SK-N-DZ (cell line): Measurements from ENCODE around the gene PDHB.
A peak's percentile ranks its signal among the peaks of the same experiment; 100 is the strongest.
"Not testable (repeated sequence)": the region's sequence is repeated elsewhere in the genome, so short reads cannot be mapped to it uniquely, and the experiment has no call there.

ENCODE experiments used
- DNase-seq: peaks from one replicate; pipeline ENCODE4 v3.0.0-alpha.2; 2015; ENCODE audit warnings: low spot score

The PDHB gene

GRCh38 chr3:58440996-58441355, 7.3 kb upstream of the PDHB start:
- not testable (repeated sequence) for DNase-seq

DNA sequence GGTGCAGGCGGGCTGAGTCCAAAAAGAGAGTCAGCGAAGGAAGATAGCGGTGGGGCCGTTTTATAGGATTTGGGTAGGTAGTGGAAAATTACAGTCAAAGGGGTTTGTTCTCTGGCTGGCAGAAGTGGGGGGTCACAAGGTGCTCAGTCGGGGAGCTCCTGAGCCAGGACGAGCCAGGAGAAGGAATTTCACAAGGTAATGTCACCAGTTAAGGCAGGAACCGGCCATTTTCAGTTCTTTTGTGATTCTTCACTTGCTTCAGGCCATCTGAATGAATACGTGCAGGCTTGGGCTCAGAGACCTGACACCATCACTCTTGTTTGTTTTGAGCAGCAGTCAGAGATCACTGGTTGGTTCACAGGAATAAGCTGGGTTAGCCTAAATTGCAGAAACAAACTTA, 3.6 kb upstream of the PDHB start:
- not testable (repeated sequence) for DNase-seq

- DNase-seq, result no peak
Observed at GRCh38 chr3:58434990-58435389, 1.4 kb upstream of the PDHB start.

DNA sequence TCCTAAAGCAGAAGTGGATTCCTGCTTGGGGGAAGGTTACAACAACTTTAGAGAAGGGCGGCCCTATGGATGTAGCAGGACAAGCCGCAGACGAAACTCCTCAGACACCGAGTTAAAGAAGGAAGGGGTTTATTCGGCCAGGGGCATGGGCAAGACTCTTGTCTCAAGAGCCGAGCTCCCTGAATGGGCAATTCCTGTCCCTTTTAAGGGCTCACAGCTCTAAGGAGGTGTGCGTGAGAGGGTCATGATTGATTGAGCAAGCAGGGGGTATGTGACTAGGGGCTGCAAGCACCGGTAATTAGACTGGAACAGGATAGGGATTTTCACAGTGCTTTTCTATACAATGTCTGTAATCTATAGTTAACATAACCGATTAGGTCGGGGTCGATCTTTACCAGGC, 879 bp upstream of the PDHB start:
- no peak for DNase-seq

- no peak for DNase-seq
Observed at GRCh38 chr3:58434168-58434504, 504 bp upstream of the PDHB start.

- no peak for DNase-seq
Observed at GRCh38 chr3:58432905-58433304, 727 bp downstream of the PDHB start.

GRCh38 chr3:58429657-58430056, 4.0 kb downstream of the PDHB start:
- no peak for DNase-seq

DNA sequence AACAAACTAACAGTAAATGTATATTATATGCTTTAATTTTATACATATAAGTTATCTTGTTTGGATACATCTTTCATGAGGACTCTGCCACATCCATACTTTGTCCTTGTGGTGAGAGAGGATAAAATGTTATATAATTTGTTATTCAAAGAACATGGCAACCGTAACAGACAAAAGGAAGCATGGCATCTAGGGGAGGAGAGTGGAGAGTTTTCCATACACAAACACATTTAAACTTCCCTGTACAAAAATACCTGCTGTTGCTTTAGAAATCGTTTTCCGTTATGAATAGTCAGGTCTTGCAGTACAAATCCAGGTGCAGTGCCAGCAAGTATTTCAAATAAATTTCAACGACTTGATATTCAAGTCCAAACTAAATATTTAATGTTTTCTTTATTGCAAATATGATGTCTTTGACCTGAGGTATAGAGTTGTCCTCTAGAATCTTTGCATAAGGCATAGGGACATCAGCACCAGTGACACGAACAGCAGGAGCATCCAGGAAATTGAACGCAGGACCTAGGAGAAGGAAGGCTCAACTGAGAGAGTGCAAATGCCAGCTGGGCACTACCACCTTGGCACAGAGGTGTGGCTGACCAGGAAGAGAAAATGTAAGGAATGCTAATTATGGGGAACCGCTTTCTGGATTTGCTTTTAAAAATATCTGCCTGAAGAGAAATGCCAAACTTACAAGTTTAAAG, 5.8 kb downstream of the PDHB start:
- DNase-seq, result no peak

GRCh38 chr3:58425782-58426181, 7.8 kb downstream of the PDHB start:
- DNase-seq, result no peak

GRCh38 chr3:58424613-58425012, 9.0 kb downstream of the PDHB start:
- DNase-seq, result no peak

DNA sequence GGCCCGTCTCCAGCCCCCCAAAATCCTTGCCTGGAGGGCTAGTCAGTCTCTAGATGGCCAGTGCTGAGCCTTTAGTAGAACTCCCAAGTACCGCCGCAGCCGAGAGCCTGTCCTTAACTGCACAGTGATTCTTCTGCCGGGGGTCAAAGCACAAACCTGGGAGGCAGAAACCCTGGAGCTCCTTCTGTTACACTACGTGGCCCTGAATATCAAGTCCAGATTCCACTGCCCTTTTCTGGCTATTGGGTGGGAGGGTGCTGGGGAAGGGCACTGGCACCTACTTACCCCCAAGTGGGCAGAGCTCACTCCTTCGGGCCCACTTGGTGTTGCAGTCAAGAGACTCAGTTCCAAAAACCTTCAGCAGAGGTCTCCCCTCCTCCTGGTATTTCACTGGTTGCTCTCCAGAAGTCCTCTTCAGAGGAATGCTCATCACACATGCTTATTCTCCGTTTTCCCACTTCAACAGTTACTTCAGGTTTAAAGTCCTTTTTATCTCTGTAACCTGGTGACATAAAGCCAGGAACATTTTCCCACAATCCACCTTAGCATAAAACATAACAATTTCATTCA, 10.8 kb downstream of the PDHB start:
- DNase-seq, result no peak

DNA sequence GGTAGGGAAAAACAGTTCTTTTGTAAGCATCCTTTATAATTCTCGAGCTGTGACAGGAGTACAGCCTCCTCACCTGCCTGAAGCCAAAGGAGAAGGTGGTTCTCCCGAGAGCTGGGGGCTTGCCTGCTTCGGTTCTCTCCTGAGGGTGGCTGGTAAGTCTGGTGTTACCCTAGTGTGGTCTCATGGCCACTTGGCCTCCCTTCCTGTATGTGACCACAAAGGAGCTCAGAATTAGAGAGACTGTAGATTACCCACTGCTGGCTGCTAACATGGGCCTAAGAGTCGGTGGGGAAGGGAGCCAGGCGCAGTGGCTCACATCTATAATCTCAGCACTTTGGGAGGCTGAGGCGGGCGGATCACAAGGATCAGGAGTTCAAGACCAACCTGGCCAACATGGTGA, 12.6 kb downstream of the PDHB start:
- DNase-seq, result no peak

- DNase-seq, result no peak
Observed at GRCh38 chr3:58419780-58420507, 13.7 kb downstream of the PDHB start.

DNA sequence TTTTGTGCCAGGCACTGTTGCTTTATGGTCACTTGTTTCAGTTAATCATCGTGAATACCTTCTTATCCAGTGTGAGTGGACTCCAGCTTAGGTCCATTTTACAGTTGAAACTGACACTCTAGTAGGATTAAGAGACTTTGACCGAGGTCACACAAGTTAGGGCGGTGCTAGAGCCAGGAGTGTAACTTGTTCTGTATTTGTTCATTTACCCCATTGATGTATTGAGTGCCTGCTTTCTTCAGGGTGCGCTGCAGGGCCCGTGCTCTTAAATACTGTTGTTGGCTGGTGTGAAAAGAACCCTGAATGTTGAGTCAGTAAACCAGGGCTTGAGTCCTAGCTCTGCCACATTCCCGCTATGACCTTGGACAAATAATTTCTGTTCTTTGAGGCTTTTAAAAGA, 15.4 kb downstream of the PDHB start:
- no peak for DNase-seq

DNA sequence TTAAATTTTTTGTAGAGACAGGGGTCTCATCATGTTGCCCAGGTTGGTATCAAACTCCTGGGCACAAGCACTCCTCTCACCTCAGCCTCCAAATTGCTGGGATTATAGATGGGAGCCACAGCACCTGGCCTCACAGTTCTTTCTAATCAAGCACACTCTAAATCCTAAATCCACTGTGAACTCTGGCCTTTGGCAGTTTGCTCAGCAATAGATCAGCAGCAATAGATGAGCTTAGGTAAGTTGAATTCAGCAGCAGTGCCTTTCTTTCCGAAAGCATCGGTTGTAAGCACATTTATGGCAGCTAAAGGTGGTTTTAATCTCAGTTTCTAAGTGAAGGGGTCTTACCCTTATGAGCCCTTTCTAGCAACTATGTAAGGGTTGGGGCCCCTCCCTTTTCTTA, 16.6 kb downstream of the PDHB start:
- no peak for DNase-seq

DNA sequence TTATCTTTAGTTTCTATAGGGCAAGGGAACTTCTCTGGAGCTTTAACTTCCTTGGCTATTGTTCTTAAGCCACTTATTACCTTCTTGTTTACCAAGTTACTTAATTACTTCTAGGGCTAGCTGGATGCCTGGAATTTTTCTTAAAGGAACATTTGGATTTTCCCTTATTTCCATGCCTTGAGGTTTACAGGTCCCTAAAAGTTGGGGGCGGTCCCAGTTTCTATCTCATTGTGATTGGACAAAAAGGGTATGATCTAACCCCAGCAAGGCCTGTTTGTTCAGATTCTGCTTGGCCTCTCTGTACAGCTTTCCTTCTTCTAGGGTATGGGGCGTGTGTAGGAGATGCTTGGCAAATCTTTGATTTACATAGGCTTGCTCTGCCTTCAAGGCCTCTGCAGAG, 17.4 kb downstream of the PDHB start:
- no peak for DNase-seq

- DNase-seq, result peak; percentile 39
Observed at GRCh38 chr3:58414538-58415197, 19.0 kb downstream of the PDHB start.

- DNase-seq, result no peak
Observed at GRCh38 chr3:58411851-58412830, 21.5 kb downstream of the PDHB start.

DNA sequence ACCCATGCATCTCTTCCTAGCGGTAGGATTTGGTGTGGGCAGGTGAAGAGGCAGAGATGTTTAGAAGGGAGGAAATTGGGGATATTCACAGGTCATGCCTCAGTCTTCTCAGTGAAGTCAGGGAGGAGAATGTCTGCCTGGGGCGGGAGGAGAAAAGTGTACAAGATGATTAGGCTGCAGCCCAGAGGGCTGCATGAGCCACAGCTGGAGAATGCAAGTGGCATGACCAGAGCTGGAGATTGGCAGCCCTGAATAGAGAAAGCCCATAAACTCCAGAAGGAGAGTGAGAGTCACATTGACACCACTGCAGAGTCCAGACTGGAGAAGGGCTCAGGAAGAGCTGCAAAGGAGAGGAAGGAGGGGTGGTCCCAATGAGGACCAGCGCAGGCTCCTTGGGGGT, 22.6 kb downstream of the PDHB start:
- DNase-seq, result no peak

- no peak for DNase-seq
Observed at GRCh38 chr3:58409663-58410062, 24.0 kb downstream of the PDHB start.

DNA sequence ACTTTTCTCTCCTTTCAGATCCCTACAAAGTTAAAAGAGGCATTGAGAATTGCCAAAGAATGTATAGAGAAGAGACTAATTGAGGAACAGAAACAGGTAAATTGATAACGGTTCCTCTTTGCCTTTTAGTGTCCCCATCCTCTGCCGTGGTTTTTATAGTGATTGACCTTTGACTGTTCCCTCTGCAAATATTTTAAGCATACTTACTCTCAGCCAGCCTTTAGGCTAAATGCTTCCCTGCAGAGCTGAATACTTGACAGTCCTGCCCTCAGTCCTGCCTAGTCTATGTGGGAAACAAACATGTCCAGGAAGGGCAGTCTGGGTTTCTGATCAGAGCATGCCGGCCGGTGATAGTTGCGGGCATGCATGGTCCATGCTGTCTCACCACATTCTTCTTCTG, 24.7 kb downstream of the PDHB start:
- DNase-seq, result no peak

GRCh38 chr3:58404396-58404795, 29.2 kb downstream of the PDHB start:
- no peak for DNase-seq
